WERI-Rb-1 (cell line): ENCODE results near the gene HMGXB3.

Experiments used
- DNase-seq: peaks from one replicate; pipeline ENCODE4 v3.0.0-alpha.2; 2020
- H3K27ac ChIP-seq: fragments of 250-450 bp; sonication (Bioruptor Pico); 2 replicates; pipeline ENCODE4 v1.5.1; 2020; ENCODE audit warnings: mild to moderate bottlenecking, moderate library complexity
- H3K27me3 ChIP-seq: fragments of 250-450 bp; sonication (Bioruptor Pico); 2 replicates; pipeline ENCODE4 v1.5.1; 2021; ENCODE audit warnings: mild to moderate bottlenecking, low read depth, moderate library complexity; ENCODE audit not compliant: insufficient read depth, severe bottlenecking
- H3K36me3 ChIP-seq: fragments of 250-450 bp; sonication (Bioruptor Pico); 2 replicates; pipeline ENCODE4 v1.5.1; 2020; ENCODE audit warnings: mild to moderate bottlenecking, moderate library complexity
- H3K4me3 ChIP-seq: 2 replicates; pipeline ENCODE4 v1.5.1; 2011; ENCODE audit warnings: low read depth, mild to moderate bottlenecking, control low read depth, low read length
- H3K9me3 ChIP-seq: fragments of 250-450 bp; sonication (Bioruptor Pico); 2 replicates; pipeline ENCODE4 v1.5.1; 2021; ENCODE audit warnings: mild to moderate bottlenecking, moderate library complexity; ENCODE audit not compliant: severe bottlenecking
- CTCF ChIP-seq: IDR thresholded peaks from 2 replicates; pipeline ENCODE4 v1.5.1; 2011; ENCODE audit warnings: low read depth, mild to moderate bottlenecking, control low read depth, inconsistent platforms, low read length

Gene HMGXB3

GRCh38 chr5:150068961-150069645 lies 68.6 kb downstream of the HMGXB3 start:
- no peak for DNase-seq
- Histone ChIP-seq H3K9me3 (no peaks in the 10 kb centered on the region), H3K4me3 (no peak overlapping the region), H3K27ac (0 out of 2 replicates have a peak overlapping the region, but pooled peaks have one; percentile 12), H3K36me3 (no peaks in the 10 kb centered on the region), H3K27me3 (no peaks in the 10 kb centered on the region)
- no peak for TF ChIP-seq CTCF

- Histone ChIP-seq H3K27me3 (no peaks in the 10 kb centered on the region), H3K9me3 (no peaks in the 10 kb centered on the region), H3K27ac (no peak overlapping the region), H3K4me3 (no peak overlapping the region), H3K36me3 (no peaks in the 10 kb centered on the region)
- no peak for TF ChIP-seq CTCF
- no peak for DNase-seq
These were observed 69.4 kb downstream of the HMGXB3 start for GRCh38 chr5:150069672-150070627.

- H3K27me3 ChIP-seq: no peaks in the 10 kb centered on the region
- no peaks in the 10 kb centered on the region for H3K36me3 ChIP-seq
- H3K27ac ChIP-seq: no peak overlapping the region
- TF ChIP-seq CTCF: no peak
- H3K9me3 ChIP-seq: no peaks in the 10 kb centered on the region
- no peak for DNase-seq
- no peak overlapping the region for H3K4me3 ChIP-seq
These were observed 70.3 kb downstream of the HMGXB3 start for GRCh38 chr5:150070821-150071220.

- no peaks in the 10 kb centered on the region for H3K27me3 ChIP-seq
- H3K4me3 ChIP-seq: no peak overlapping the region
- H3K36me3 ChIP-seq: no peaks in the 10 kb centered on the region
- H3K27ac ChIP-seq: no peak overlapping the region
- no peak for TF ChIP-seq CTCF
- no peak for DNase-seq
- no peaks in the 10 kb centered on the region for H3K9me3 ChIP-seq
These were observed 72.6 kb downstream of the HMGXB3 start for GRCh38 chr5:150073086-150073625.

GRCh38 chr5:150073677-150074076 lies 73.1 kb downstream of the HMGXB3 start:
- H3K36me3 ChIP-seq: no peaks in the 10 kb centered on the region
- H3K27ac ChIP-seq: no peak overlapping the region

More at GRCh38 chr5:150073677-150074076, 73.1 kb downstream of the HMGXB3 start:
- no peak for TF ChIP-seq CTCF
- no peak for DNase-seq
- Histone ChIP-seq H3K4me3 (no peak overlapping the region), H3K27me3 (no peaks in the 10 kb centered on the region), H3K9me3 (no peaks in the 10 kb centered on the region)
